Activated CD8-positive, alpha-beta memory T cell treated with anti-CD3 and anti-CD28 coated beads, Interleukin-2, amount 50 U/mL, for 24 hours (primary cell): ENCODE results near the gene CRADD.
"Not testable (repeated sequence)": the region's sequence is repeated elsewhere in the genome, so short reads cannot be mapped to it uniquely, and the experiment has no call there.

Source experiments
- DNase-seq: peaks from one replicate; pipeline ENCODE4 v3.0.0-alpha.2; 2020; ENCODE audit errors: extremely low read depth

CRADD gene

DNA sequence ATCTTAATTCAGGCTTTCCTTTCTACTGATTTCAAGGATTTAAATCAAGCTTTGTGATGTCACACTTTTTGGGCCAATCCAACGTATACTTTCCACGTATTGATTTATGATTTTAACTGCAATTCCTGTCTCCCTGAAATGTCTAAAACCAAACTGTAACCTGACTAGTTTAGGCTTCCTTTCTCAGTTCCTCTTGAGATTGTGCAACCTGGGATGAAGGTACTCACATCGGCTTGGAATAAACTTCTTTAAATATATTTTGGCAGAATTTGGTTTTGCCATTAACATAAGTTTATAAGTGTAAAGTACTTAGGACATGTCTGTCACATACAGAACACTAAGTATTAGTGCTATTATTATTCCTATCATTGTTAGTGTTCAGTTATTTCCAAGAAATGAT is 224.6 kb downstream of the CRADD start:
- no peak for DNase-seq

DNA sequence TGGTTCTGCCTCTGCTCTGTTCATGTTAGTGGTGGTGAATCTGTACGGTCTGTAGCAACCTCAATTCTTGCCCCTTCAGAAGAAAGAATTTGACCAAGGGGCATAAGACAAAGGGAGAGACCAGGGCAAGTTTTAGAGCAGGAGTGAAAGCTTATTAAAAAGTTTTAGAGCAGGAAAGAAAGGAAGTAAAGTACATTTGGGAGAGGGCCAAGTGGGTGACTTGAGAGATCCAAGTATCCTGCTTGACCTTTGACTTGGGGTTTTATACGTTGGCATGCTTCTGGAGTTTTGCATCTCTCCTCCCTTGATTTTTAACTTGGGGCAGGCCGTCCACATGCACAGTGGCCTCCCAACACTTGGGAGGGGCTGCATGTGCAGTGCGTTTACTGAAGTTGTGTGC is 225.0 kb downstream of the CRADD start:
- DNase-seq, result no peak

DNA sequence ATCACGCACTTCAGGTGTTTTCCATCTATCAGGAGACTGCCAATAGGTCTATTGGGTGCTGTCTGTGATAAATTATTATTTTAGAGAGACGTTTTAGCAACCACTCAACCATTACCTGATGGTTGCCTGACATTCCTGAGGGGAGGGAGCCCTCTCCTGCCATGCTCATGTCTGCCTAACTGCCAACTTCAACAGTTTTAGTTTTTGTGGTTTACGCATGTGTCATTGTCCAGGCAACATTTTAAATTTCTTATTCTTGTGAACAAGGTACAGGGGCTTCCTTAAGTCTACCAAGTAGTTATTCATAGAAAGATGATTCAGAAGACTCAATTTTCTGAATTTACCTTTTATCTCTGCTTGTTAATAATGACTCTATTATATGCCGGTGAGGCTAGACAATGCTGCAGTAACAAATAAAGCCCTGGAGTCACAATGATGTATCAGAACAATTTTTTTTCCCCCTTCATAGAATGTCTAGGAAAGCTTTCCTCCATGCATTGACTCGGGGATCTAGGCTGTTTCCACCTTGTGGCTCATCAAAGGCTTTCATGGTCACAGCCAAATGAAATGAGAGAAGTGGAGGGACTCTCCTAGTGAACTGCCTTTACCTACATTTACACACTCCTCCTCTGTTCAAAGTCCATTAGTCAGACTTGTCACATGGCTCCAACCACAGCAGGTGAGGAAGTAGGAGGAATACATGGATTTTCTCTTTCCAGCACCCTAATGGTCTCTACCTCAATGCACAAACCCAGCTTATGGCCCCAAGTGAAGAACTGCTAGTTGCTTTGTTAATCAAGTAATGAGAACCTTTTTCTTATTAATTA is 225.8 kb downstream of the CRADD start:
- no peak for DNase-seq

DNA sequence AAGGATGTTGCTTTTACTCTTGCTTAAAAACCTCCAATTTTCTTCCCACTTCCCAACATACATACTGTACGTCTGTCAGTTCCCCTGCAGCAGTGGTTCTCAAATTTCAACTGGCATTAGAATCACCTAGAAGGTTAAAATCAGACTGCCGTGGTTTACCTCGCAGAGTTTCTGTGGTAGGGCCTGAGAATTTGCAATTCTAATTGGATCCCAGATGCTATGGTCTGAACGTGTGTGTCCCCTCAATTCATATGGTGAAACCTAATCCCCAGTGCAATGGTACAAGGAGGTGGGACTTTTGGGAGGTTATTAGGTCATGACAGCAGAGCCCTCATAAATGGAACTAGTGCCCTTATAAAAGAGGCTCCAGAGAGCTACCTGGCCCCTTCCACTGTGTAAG is 226.9 kb downstream of the CRADD start:
- DNase-seq, result no peak

DNA sequence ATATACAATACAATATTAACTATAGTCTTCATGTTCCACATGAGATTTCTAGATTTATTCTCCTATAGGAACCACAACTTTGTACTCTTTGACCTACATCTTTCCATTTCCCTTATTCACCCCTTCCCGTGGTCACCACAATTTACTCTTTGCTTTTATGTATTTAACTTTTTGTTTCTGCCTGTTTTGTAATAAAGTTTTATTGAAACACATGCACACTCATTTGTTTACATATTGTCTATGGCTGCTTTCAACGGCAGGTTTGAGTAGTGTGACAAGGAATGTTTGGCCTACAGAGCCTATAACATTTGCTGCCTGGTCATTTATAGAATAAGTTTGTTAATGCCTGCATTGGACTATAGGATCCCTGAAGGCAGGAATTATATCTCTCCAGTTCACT is 231.1 kb downstream of the CRADD start:
- DNase-seq, result no peak

DNA sequence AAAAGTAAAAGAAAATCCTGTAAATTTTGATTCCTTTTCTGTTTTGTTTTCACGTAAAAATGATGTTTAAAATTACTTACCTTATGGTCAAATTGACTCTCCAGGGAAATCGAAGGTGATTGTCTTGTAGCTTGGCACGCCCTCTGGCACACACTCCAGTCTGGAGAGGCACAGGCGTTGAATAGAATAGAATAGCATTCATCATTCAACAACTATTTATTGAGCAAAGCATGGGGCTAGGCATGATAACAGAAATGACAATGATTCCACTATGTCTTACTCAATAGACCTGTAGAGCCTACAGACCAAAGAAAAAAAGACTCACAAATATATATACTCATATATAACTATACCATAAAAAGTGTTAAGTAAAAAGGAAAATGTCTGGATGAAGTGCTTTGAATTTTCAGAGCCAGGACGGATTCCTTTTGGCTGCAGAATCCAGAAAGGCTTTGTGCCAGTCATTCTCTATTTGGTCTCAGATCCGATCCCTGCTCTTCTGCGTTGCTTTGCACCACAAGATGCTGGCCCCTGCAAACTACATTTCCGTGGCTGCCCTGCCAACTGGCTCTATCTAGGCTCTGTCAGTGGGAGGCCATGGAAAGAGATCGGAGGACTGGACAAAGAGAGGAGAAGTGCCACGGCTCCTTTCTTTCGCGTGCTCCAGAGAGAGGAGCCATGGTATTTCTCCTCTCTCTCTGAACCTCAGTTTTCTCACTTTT is 231.8 kb downstream of the CRADD start:
- no peak for DNase-seq

DNA sequence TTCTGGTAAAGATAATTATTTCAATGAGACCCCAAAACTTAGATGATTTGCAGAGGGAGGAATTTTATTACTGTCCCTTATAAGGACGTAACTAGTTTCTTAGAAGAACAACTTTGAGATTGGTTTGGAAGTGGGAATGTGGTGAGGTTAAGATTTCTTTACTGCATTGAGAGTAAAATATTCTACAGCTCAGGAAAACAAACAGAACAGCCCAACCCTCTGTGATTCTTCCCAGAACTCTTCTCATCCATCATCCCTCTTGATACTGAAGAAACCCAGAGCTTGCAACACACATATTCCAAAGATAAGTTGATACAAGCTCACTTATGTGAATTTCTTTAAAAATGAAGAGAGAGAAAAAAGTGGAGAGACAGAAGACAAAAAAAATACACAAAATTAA is 234.2 kb downstream of the CRADD start:
- DNase-seq, result no peak

DNA sequence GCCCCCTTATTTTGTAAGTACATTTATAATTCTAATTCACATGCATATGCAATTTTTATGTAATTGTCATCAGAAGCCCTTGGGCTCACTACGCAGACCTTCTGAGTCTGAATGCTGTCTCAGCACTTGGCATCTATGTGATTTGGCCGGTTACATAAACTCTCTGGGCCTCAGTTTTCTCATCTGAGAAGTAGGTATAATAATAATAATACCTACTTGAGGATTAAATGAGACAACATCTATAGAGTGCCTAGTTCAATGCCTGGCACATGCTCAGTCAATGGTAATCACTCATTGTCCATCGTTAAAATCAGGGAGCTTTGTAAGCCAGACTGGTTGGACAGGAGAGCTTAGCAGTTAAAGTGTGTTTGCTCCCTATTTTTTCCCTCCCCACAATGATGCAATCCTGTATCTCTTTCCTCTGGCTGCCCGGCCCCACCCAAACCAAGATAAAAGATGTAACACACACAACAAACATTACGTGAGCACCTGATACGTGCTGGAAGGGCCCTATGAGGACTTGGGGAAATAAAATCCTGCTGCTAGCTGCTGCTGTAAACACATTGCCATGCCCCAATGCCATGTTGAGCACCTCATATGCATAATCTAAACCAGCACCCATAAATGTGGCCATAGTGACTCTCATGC is 235.0 kb downstream of the CRADD start:
- no peak for DNase-seq

DNA sequence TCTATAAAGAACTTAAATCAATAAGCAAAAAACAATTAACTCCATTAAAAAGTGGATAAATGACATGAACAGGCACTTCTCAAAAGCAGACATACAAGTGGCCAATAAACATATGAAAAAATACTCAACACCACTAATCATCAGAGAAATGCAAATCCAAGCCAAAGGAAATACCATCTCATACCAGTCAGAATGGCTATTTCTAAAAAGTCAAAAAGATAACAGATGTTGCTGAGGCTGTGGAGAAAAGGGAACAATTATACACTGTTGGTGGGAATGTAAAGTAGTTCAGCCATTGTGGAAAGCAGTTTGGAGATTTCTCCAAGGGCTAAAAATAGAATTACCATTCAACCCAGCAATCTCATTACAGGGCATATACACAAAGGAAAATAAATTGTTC is 236.7 kb downstream of the CRADD start:
- no peak for DNase-seq

DNA sequence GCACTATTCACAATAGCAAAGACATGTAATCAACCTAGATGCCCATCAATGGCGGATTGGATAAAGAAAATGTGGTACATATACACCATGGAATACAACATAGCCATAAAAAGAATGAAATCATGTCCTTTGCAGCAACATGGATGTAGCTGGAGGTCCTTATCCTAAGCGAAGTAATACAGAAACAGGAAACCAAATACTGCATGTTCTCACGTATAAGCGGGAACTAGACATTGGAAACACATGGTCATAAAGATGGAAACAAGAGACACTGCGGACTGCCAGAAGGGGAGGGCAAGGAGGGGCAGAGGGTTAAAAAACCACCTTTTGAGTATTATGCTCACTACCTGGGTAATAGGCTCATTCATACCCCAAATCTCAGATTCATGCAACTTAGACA is 237.1 kb downstream of the CRADD start:
- DNase-seq, result no peak

DNA sequence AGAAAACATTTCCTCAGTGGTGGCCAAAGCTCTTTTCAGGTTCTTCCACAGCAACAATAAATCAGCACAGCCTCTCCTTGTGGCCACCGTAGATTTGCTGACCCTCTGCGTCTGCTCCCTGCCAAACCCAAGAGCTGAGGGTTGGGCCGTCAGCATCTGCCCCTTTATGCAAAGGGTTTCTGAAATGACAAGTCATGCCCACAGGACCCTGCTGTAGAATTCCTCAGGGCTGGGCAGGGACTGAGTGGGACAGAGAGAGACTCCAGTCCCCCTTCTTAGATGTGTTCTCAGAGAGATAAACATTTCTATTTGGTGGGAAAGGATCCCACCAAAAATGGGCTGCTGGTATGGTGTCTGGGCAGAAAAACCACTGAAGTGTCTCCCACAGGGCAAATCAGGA is 238.2 kb downstream of the CRADD start:
- DNase-seq, result no peak

DNA sequence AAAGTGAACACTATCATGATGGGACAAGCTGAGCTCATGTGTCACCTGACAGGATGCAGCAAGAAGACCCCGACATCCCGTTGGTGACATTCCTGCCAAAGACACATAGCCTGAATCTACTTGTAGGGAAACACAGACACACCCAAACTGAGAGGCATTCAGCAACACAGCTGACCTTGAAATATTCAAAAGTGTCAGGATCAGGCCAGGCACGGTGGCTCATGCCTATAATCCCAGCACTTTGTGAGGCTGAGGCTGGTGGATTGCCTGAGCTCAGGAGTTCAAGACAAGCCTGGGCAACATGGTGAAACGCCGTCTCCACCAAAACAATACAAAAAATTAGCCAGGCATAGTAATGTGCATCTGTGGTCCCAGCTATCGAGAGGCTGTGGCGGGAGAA is 239.2 kb downstream of the CRADD start:
- no peak for DNase-seq

DNA sequence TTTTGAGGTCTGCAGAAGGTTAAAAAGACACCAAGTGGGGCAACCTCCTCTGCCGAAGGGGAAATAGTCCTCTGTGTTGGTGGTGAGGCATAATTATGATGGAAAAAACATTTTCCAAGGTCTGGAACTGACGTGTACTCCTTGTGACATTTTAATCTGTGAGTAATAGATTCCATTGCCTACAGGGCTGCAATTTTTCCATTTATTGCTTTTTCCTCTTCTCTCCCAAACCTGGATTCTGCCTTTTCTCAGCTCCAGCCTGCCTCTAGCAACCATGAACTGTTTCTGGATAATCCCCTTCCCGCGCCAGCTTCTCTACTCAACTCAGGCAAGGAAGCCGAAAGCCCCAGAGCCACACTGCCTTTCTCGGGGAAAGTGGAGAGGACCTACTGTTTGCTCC is 241.1 kb downstream of the CRADD start:
- no peak for DNase-seq

DNA sequence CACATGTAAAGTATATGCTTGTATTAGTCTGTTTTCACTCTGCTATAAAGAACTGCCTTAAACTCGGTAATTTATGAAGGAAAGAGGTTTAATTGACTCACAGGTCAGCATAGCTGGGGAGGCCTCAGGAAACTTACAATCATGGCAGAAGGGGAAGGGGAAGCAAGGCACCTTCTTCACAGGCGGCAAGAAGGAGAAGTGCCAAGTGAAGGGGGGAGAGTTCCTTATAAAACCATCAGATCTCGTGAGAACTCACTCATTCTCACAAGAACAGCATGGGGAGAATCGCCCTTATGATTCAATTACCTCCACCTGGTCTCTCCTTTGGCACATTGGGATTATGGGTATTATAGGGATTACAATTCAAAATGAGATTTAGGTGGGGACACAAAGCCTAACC is 241.7 kb downstream of the CRADD start:
- no peak for DNase-seq

DNA sequence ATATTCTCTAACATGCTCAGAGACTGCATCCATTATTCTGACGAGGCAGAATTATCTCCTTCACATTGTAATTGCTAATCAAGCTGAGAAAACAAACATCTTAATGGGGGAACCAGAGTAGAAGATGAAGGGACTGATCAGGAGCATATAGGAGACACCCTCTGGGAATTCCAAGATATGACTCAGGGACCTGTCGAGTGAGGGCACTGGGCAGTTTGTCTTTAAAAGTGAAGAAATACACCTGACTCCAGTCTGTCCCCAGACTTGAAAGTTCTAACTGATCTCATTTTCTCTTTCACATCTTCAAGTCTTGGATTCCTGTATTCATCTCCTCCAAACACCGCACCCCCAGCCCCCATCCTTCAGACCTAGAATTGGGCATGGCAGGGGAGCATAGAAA is 244.3 kb downstream of the CRADD start:
- DNase-seq, result no peak

DNA sequence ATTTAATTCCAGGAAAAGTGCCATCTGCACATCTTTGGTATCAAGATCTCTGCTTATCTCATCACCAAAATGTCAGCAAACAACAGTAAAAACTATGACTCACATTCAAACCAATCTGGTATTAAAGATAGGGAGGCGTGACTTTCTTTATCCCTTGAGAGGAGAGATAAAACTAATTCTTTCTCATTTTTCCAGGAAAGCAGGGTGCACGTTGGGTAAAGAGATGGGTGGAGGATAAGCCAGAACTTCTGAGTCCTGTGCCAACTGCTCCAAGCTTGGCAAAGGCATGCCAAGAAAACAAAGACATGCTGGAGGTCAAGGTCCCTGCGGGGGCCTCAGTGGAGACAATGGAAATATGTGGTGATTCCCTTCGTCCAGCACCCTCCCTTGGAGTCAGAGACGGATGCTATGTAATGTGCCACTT is 245.4 kb downstream of the CRADD start:
- DNase-seq, result no peak

DNA sequence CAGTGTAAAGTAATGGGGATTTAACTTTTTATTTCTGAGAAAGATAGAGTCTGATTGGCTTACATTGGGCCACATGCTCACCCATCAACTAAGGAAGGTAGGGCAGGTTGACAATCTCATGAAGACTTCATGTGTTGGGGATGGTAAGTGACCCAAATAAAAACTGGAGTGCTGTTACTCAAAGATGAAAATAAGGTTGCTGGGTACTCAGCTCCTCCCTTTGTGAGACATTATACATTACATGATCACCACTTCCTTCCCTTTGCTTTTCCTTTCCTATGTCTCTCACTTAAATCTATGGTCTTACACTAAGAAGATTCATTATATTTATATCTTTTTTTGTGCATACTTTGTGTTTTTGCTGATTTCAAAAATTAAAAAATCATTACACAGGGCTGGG is 247.2 kb downstream of the CRADD start:
- DNase-seq, result no peak

DNA sequence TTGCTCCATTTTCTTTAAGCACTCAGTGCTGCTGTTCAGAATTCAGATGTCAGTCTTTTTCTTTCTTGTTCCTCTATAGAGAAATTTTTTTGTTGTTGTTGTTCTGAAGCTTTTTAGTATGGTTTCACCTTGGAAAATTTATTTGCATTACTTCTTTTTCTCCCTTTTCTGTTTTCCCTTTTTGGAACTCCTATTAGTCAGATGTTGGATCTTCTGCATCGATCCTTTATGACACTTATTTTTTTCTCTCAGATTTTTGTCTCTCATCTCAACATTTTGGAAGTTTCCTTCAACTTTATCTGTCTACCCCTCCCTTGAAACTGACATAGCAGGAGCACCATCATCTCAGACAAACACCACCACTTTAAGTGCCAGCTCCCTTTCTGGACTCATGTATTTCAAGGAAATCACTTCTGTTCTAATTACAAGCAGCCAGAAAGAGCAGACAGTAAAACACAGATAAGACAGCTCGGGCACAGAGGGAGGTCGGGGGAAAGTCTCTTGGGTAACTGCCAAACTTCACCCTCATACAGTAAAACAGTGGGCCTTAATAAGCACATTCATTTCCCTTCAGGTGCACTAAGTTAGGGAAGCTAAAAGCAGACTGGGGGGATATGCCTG is 248.5 kb downstream of the CRADD start:
- DNase-seq, result no peak

DNA sequence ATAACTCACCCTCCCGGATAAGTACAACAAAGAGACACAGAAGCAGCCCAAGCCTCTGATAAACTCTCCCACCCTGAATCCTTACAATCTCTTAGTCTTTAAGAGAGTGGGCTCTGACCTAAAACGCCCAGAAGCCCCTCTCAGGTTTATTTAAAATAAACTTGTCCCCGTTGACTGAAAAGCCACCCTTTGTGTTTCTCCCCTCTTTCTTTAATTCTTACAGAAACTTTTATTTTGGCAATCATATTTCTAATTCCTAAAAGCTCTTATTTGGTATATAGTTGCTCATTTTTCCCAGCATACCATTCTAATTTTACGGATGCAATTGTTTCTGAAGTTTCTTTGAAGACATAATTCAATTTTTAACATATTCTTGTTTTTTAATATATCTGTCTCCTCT is 249.1 kb downstream of the CRADD start:
- no peak for DNase-seq

DNA sequence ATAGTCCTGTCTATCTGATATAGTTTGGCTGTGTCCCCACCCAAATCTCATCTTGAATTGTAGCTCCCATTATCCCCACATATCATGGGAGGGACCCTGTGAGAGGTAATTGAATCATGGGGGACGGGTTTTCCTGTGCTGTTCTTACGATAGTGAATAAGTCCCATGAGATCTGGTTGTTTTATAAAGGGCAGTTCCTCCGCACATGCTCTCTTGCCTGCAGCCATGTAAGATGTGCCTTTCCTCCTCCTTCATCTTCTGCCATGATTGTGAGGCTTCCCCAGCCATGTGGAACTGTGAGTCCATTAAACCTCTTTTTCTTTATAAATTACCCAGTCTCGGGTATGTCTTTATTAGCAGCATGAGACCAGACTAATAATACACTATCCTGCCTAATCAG is 251.9 kb downstream of the CRADD start:
- not testable (repeated sequence) for DNase-seq

DNA sequence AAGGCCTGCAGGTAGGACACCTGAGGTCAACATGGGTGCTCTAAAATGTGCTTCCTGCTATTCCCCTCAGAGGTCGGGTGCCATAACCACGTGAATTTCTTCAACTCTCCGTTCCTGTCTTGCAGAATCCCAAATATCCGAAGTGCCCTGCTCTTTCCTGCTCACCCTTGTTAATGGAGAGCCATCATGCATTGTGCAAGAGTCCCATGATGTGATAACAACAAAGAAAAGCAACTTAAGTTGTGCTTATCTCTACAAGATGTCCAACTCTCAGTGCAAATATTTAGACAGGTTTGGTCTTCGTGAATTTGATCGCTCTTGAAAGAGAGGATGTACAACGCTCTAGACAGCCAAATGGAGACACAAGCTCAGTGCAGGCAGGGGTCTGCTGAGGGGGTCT is 260.6 kb downstream of the CRADD start:
- DNase-seq, result no peak

DNA sequence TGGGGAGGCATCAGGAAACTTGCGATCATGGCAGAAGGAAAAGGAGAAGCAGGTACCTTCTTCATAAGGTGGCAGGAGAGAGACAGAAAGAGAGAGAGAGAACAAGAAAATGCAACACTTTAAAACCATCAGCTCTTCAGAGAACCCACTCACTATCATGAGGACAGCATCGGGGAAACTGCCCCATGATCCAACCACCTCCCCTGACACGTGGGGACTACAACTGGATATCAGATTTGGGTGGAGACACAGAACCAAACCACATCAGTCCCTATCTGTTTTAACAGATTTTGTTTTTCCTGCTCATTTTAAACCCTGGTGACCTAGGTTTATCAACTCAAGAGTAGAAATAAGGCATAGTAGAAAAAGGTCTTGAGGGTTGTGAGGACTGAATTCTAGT is 261.1 kb downstream of the CRADD start:
- no peak for DNase-seq

DNA sequence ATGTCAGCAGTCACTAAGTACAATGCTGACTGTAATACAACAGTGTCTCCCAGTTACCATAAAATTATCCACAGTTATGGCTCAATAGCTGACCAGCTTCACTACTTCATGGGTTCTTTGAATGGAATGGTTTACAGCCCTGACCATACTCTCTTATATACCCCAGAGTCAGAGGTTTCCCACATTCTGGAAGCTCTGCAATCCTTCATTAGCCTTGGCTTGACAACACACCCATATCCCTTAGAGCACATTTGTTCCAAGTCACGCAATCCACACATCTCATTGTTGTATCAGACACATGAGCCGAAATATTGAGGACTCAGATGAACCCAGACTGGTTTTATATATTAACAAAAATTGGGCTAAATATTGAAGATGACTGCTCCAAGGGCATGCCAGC is 261.8 kb downstream of the CRADD start:
- DNase-seq, result no peak
